Adipocyte (in vitro differentiated cells): ENCODE data around the gene RPS6KA5.
A peak's percentile ranks its signal among the peaks of the same experiment; 100 is the strongest.
"Not testable (repeated sequence)": the region's sequence is repeated elsewhere in the genome, so short reads cannot be mapped to it uniquely, and the experiment has no call there.

Experiments used
- DNase-seq: peaks from one replicate; pipeline ENCODE4 v3.0.0-alpha.2; 2015; ENCODE audit warnings: low read depth
- H3K27me3 ChIP-seq: replicated peaks from 2 replicates; pipeline ENCODE4 v1.7.0; 2013; ENCODE audit warnings: mild to moderate bottlenecking, low read length, moderate library complexity; ENCODE audit not compliant: control insufficient read depth, insufficient read depth
- H3K36me3 ChIP-seq: 2 replicates; pipeline ENCODE4 v1.7.0; 2013; ENCODE audit warnings: low read length, mild to moderate bottlenecking, moderate library complexity; ENCODE audit not compliant: control insufficient read depth, insufficient read depth, severe bottlenecking
- H3K4me1 ChIP-seq: 2 replicates; pipeline ENCODE4 v1.7.0; 2013; ENCODE audit warnings: mild to moderate bottlenecking, low read length, moderate library complexity; ENCODE audit not compliant: control insufficient read depth, insufficient read depth
- H3K4me3 ChIP-seq: 2 replicates; pipeline ENCODE4 v1.7.0; 2013; ENCODE audit warnings: mild to moderate bottlenecking, low read length, moderate library complexity
- H3K9ac ChIP-seq: 2 replicates; pipeline ENCODE4 v1.7.0; 2013; ENCODE audit warnings: mild to moderate bottlenecking, low read length, moderate library complexity
- H3K9me3 ChIP-seq: 2 replicates; pipeline ENCODE4 v1.7.0; 2013; ENCODE audit warnings: mild to moderate bottlenecking, low read length, moderate library complexity; ENCODE audit not compliant: control insufficient read depth

RPS6KA5 gene

GRCh38 chr14:91060351-91061055 lies at the start of gene RPS6KA5:
Gene RPS6KA5 (minus strand): TSS chr14:91060641. CDS start chr14:91060434, 207 bp downstream.
- Histone ChIP-seq H3K9me3 (no peaks in the 10 kb centered on the region), H3K36me3 (no peaks in the 10 kb centered on the region), H3K9ac (peak within 1 kb of the TSS; percentile 79), H3K4me3 (peak within 1 kb of the TSS; percentile 88), H3K27me3 (no peaks in the 10 kb centered on the region), H3K4me1 (peaks cover 4% of the 10 kb centered on the region)
- peak; percentile 100 for DNase-seq

- Histone ChIP-seq H3K36me3 (no peaks in the 10 kb centered on the region), H3K4me1 (peaks cover 5% of the 10 kb centered on the region), H3K9ac (no peak overlapping the region), H3K9me3 (no peaks in the 10 kb centered on the region), H3K4me3 (no peak overlapping the region), H3K27me3 (no peaks in the 10 kb centered on the region)
- DNase-seq = no peak
These were observed 48.6 kb upstream of the RPS6KA5 start for GRCh38 chr14:91108941-91109611.

- Histone ChIP-seq H3K9me3 (no peaks in the 10 kb centered on the region), H3K27me3 (no peaks in the 10 kb centered on the region), H3K4me1 (no peaks in the 10 kb centered on the region), H3K36me3 (no peaks in the 10 kb centered on the region), H3K4me3 (no peak overlapping the region), H3K9ac (no peak overlapping the region)
- no peak for DNase-seq
These were observed 42.7 kb upstream of the RPS6KA5 start for GRCh38 chr14:91103116-91103515.

GRCh38 chr14:91100102-91100501 lies 39.7 kb upstream of the RPS6KA5 start:
- no peak overlapping the region for H3K4me3 ChIP-seq
- H3K4me1 ChIP-seq = no peaks in the 10 kb centered on the region
- H3K36me3 ChIP-seq = no peaks in the 10 kb centered on the region
- H3K9ac ChIP-seq = no peak overlapping the region
- peaks cover 6% of the 10 kb centered on the region for H3K27me3 ChIP-seq
- DNase-seq = no peak
- H3K9me3 ChIP-seq = no peaks in the 10 kb centered on the region

- no peak for DNase-seq
- no peaks in the 10 kb centered on the region for H3K4me1 ChIP-seq
- H3K4me3 ChIP-seq = no peak overlapping the region
- H3K36me3 ChIP-seq = no peaks in the 10 kb centered on the region
- no peak overlapping the region for H3K9ac ChIP-seq
- H3K27me3 ChIP-seq = peaks cover 6% of the 10 kb centered on the region
- no peaks in the 10 kb centered on the region for H3K9me3 ChIP-seq
These were observed 38.1 kb upstream of the RPS6KA5 start for GRCh38 chr14:91098591-91098990.

- H3K36me3 ChIP-seq, H3K4me3 ChIP-seq, H3K27me3 ChIP-seq, H3K9ac ChIP-seq, H3K9me3 ChIP-seq, H3K4me1 ChIP-seq, DNase-seq: not testable (repeated sequence)
These were observed 37.2 kb upstream of the RPS6KA5 start for GRCh38 chr14:91097657-91098056.

- no peaks in the 10 kb centered on the region for H3K4me1 ChIP-seq
- no peaks in the 10 kb centered on the region for H3K36me3 ChIP-seq
These were observed 34.7 kb upstream of the RPS6KA5 start for GRCh38 chr14:91095178-91095577.

GRCh38 chr14:91094772-91095171 lies 34.3 kb upstream of the RPS6KA5 start:
- Histone ChIP-seq H3K9ac (no peak overlapping the region), H3K36me3 (no peaks in the 10 kb centered on the region), H3K4me3 (no peak overlapping the region), H3K4me1 (no peaks in the 10 kb centered on the region), H3K9me3 (no peaks in the 10 kb centered on the region), H3K27me3 (peaks cover 24% of the 10 kb centered on the region)
- no peak for DNase-seq

More at GRCh38 chr14:91095178-91095577, 34.7 kb upstream of the RPS6KA5 start:
- Histone ChIP-seq H3K9ac (no peak overlapping the region), H3K27me3 (peaks cover 20% of the 10 kb centered on the region), H3K9me3 (no peaks in the 10 kb centered on the region), H3K4me3 (no peak overlapping the region)
- no peak for DNase-seq

GRCh38 chr14:91093743-91094472 lies 33.5 kb upstream of the RPS6KA5 start:
- H3K4me1 ChIP-seq, H3K4me3 ChIP-seq, H3K9ac ChIP-seq, H3K36me3 ChIP-seq, H3K9me3 ChIP-seq, DNase-seq: not testable (repeated sequence)
- H3K27me3 ChIP-seq = peaks cover 25% of the 10 kb centered on the region

GRCh38 chr14:91092073-91092472 lies 31.6 kb upstream of the RPS6KA5 start:
- Histone ChIP-seq H3K9me3 (no peaks in the 10 kb centered on the region), H3K27me3 (peaks cover 26% of the 10 kb centered on the region), H3K36me3 (no peaks in the 10 kb centered on the region), H3K9ac (no peak overlapping the region), H3K4me3 (no peak overlapping the region), H3K4me1 (no peaks in the 10 kb centered on the region)
- DNase-seq = no peak

- H3K4me1 ChIP-seq = no peaks in the 10 kb centered on the region
- H3K9ac ChIP-seq = no peak overlapping the region
- H3K27me3 ChIP-seq = peaks cover 22% of the 10 kb centered on the region
- H3K36me3 ChIP-seq = no peaks in the 10 kb centered on the region
- no peaks in the 10 kb centered on the region for H3K9me3 ChIP-seq
- no peak for DNase-seq
- no peak overlapping the region for H3K4me3 ChIP-seq
These were observed 30.3 kb upstream of the RPS6KA5 start for GRCh38 chr14:91090743-91091142.
